AG20443 (cell line): Measurements from ENCODE around the gene AIRE.
"Not testable (repeated sequence)": the region's sequence is repeated elsewhere in the genome, so short reads cannot be mapped to it uniquely, and the experiment has no call there.

Experiments used
- DNase-seq: peaks from one replicate; pipeline ENCODE4 v3.0.0; 2012; ENCODE audit warnings: low spot score, mixed read lengths

Gene AIRE

GRCh38 chr21:44267655-44268142 lies 18.0 kb upstream of the AIRE start:
- DNase-seq, result no peak

GRCh38 chr21:44269090-44269489 lies 16.6 kb upstream of the AIRE start:
- no peak for DNase-seq

GRCh38 chr21:44271558-44272283 lies 14.0 kb upstream of the AIRE start:
- no peak for DNase-seq

- no peak for DNase-seq
Measured at GRCh38 chr21:44272284-44272858, 13.3 kb upstream of the AIRE start.

- DNase-seq, result no peak
Measured at GRCh38 chr21:44273046-44273445, 12.6 kb upstream of the AIRE start.

GRCh38 chr21:44275041-44275440 lies 10.6 kb upstream of the AIRE start:
- DNase-seq, result no peak

- DNase-seq, result no peak
Measured at GRCh38 chr21:44279354-44280260, 6.1 kb upstream of the AIRE start.

GRCh38 chr21:44281801-44282200 lies 3.9 kb upstream of the AIRE start:
- DNase-seq, result no peak

GRCh38 chr21:44282370-44282769 lies 3.3 kb upstream of the AIRE start:
- DNase-seq, result no peak

- not testable (repeated sequence) for DNase-seq
Measured at GRCh38 chr21:44283211-44283785, 2.4 kb upstream of the AIRE start.

GRCh38 chr21:44283948-44284347 lies 1.7 kb upstream of the AIRE start:
- no peak for DNase-seq

- DNase-seq, result no peak
Measured at GRCh38 chr21:44286086-44286715, 525 bp downstream of the AIRE start.

GRCh38 chr21:44286716-44287632 lies 1.3 kb downstream of the AIRE start:
- DNase-seq, result no peak

- no peak for DNase-seq
Measured at GRCh38 chr21:44288251-44289110, 2.8 kb downstream of the AIRE start.

- DNase-seq, result no peak
Measured at GRCh38 chr21:44289381-44290010, 3.8 kb downstream of the AIRE start.

- no peak for DNase-seq
Measured at GRCh38 chr21:44290327-44291077, 4.8 kb downstream of the AIRE start.

GRCh38 chr21:44291078-44291935 lies 5.6 kb downstream of the AIRE start:
- no peak for DNase-seq
